ENCODE measurements around the gene PCNX2. TPM values are rescaled to one million over a fixed set of nuclear protein-coding genes. Genes with fewer than 3 reads are reported as not detected.
"Not testable (repeated sequence)": the region's sequence is repeated elsewhere in the genome, so short reads cannot be mapped to it uniquely, and the experiment has no call there.

The PCNX2 gene
- total and polyA plus RNA-seq, 4 donors: 24.4 to 85.8 (median 29.8) TPM

GRCh38 chr1:233122779-233123178 is 172.7 kb downstream of the PCNX2 start:
- H3K27me3 ChIP-seq (ENCODE audit: control insufficient read depth, insufficient read depth, low read length): no peaks in the 10 kb centered on the region

GRCh38 chr1:233121947-233122559 is 173.5 kb downstream of the PCNX2 start:
- H3K4me3 ChIP-seq (ENCODE audit: low read depth, low read length): no peak overlapping the region
- no CpG with 5 or more reads among the region's 1 CpG for WGBS (ENCODE audit: insufficient coverage)

More at GRCh38 chr1:233122779-233123178, 172.7 kb downstream of the PCNX2 start:
- no peak overlapping the region for H3K27ac ChIP-seq (ENCODE audit: low read depth, low read length)
- WGBS (ENCODE audit: insufficient coverage): 78% methylated on average over 1 of the region's 2 CpGs
- DNase-seq (ENCODE audit: low read depth in 4 of 6, low spot score in 6 of 6): no peak
- H3K4me1 ChIP-seq (ENCODE audit: control insufficient read depth, insufficient read depth, low read length): no peaks in the 10 kb centered on the region
- no peak overlapping the region for H3K4me3 ChIP-seq (ENCODE audit: low read depth, low read length)
- no peaks in the 10 kb centered on the region for H3K9me3 ChIP-seq (ENCODE audit: control insufficient read depth, insufficient read depth, low read length)
- peaks cover 3% of the 10 kb centered on the region for H3K36me3 ChIP-seq (ENCODE audit: control insufficient read depth, insufficient read depth, low read length)

GRCh38 chr1:233114860-233115259 is 180.7 kb downstream of the PCNX2 start:
- Histone ChIP-seq H3K9me3 (ENCODE audit: control insufficient read depth, insufficient read depth, low read length) (no peaks in the 10 kb centered on the region), H3K4me3 (ENCODE audit: low read depth, low read length) (no peak overlapping the region), H3K36me3 (ENCODE audit: control insufficient read depth, insufficient read depth, low read length) (peaks cover 2% of the 10 kb centered on the region), H3K27me3 (ENCODE audit: control insufficient read depth, insufficient read depth, low read length) (no peaks in the 10 kb centered on the region), H3K27ac (ENCODE audit: low read depth, low read length) (no peak overlapping the region), H3K4me1 (ENCODE audit: control insufficient read depth, insufficient read depth, low read length) (no peaks in the 10 kb centered on the region)
- DNase-seq (ENCODE audit: low read depth in 4 of 6, low spot score in 6 of 6): no peak
- WGBS (ENCODE audit: insufficient coverage): 60% methylated on average over 1 of the region's 5 CpGs

More at GRCh38 chr1:233121947-233122559, 173.5 kb downstream of the PCNX2 start:
- H3K27ac ChIP-seq (ENCODE audit: low read depth, low read length): no peak overlapping the region
- no peaks in the 10 kb centered on the region for H3K4me1 ChIP-seq (ENCODE audit: control insufficient read depth, insufficient read depth, low read length)
- peaks cover 6% of the 10 kb centered on the region for H3K36me3 ChIP-seq (ENCODE audit: control insufficient read depth, insufficient read depth, low read length)
- no peaks in the 10 kb centered on the region for H3K9me3 ChIP-seq (ENCODE audit: control insufficient read depth, insufficient read depth, low read length)
- DNase-seq (ENCODE audit: low read depth in 4 of 6, low spot score in 6 of 6): no peak
- no peaks in the 10 kb centered on the region for H3K27me3 ChIP-seq (ENCODE audit: control insufficient read depth, insufficient read depth, low read length)

- H3K9me3 ChIP-seq (ENCODE audit: control insufficient read depth, insufficient read depth, low read length): no peaks in the 10 kb centered on the region
- DNase-seq (ENCODE audit: low read depth in 4 of 6, low spot score in 6 of 6): no peak
- H3K4me3 ChIP-seq (ENCODE audit: low read depth, low read length): no peak overlapping the region
- H3K27ac ChIP-seq (ENCODE audit: low read depth, low read length): no peak overlapping the region
- 82% methylated on average over 5 of the region's 5 CpGs for WGBS (ENCODE audit: insufficient coverage)
- no peaks in the 10 kb centered on the region for H3K27me3 ChIP-seq (ENCODE audit: control insufficient read depth, insufficient read depth, low read length)
- no peaks in the 10 kb centered on the region for H3K4me1 ChIP-seq (ENCODE audit: control insufficient read depth, insufficient read depth, low read length)
- peaks cover 2% of the 10 kb centered on the region for H3K36me3 ChIP-seq (ENCODE audit: control insufficient read depth, insufficient read depth, low read length)
Measured at GRCh38 chr1:233114159-233114558, 181.4 kb downstream of the PCNX2 start.

- peak overlapping the region; percentile 63 for H3K27ac ChIP-seq (ENCODE audit: low read depth, low read length)
- DNase-seq (ENCODE audit: low read depth in 4 of 6, low spot score in 6 of 6): peak in 3 of 6 donors; percentile 29 to 67 (median 48)
- peaks cover 2% of the 10 kb centered on the region for H3K36me3 ChIP-seq (ENCODE audit: control insufficient read depth, insufficient read depth, low read length)
- no peaks in the 10 kb centered on the region for H3K4me1 ChIP-seq (ENCODE audit: control insufficient read depth, insufficient read depth, low read length)
- H3K27me3 ChIP-seq (ENCODE audit: control insufficient read depth, insufficient read depth, low read length): no peaks in the 10 kb centered on the region
- 71% methylated on average over 5 of the region's 8 CpGs for WGBS (ENCODE audit: insufficient coverage)
- H3K9me3 ChIP-seq (ENCODE audit: control insufficient read depth, insufficient read depth, low read length): no peaks in the 10 kb centered on the region
- no peak overlapping the region for H3K4me3 ChIP-seq (ENCODE audit: low read depth, low read length)
Measured at GRCh38 chr1:233113009-233113879, 182.3 kb downstream of the PCNX2 start.

- no peak overlapping the region for H3K27ac ChIP-seq (ENCODE audit: low read depth, low read length)
- peaks cover 2% of the 10 kb centered on the region for H3K36me3 ChIP-seq (ENCODE audit: control insufficient read depth, insufficient read depth, low read length)
- H3K4me3 ChIP-seq (ENCODE audit: low read depth, low read length): no peak overlapping the region
- DNase-seq (ENCODE audit: low read depth in 4 of 6, low spot score in 6 of 6): no peak
- no peaks in the 10 kb centered on the region for H3K4me1 ChIP-seq (ENCODE audit: control insufficient read depth, insufficient read depth, low read length)
- H3K27me3 ChIP-seq (ENCODE audit: control insufficient read depth, insufficient read depth, low read length): no peaks in the 10 kb centered on the region
- WGBS (ENCODE audit: insufficient coverage): 58% methylated on average over 2 of the region's 6 CpGs
- H3K9me3 ChIP-seq (ENCODE audit: control insufficient read depth, insufficient read depth, low read length): no peaks in the 10 kb centered on the region
Measured at GRCh38 chr1:233112186-233113008, 183.1 kb downstream of the PCNX2 start.

- DNase-seq (ENCODE audit: low read depth in 4 of 6, low spot score in 6 of 6): no peak
- no peaks in the 10 kb centered on the region for H3K36me3 ChIP-seq (ENCODE audit: control insufficient read depth, insufficient read depth, low read length)
- H3K9me3 ChIP-seq (ENCODE audit: control insufficient read depth, insufficient read depth, low read length): no peaks in the 10 kb centered on the region
- no peak overlapping the region for H3K27ac ChIP-seq (ENCODE audit: low read depth, low read length)
- H3K4me1 ChIP-seq (ENCODE audit: control insufficient read depth, insufficient read depth, low read length): no peaks in the 10 kb centered on the region
- H3K27me3 ChIP-seq (ENCODE audit: control insufficient read depth, insufficient read depth, low read length): no peaks in the 10 kb centered on the region
- H3K4me3 ChIP-seq (ENCODE audit: low read depth, low read length): no peak overlapping the region
- WGBS (ENCODE audit: insufficient coverage): no CpG with 5 or more reads among the region's 2 CpGs
Measured at GRCh38 chr1:233111731-233112130, 183.8 kb downstream of the PCNX2 start.

- H3K4me3 ChIP-seq (ENCODE audit: low read depth, low read length): no peak overlapping the region
- WGBS (ENCODE audit: insufficient coverage): 85% methylated on average over 1 of the region's 6 CpGs
- H3K27me3 ChIP-seq (ENCODE audit: control insufficient read depth, insufficient read depth, low read length): no peaks in the 10 kb centered on the region
- DNase-seq (ENCODE audit: low read depth in 4 of 6, low spot score in 6 of 6): no peak
- no peaks in the 10 kb centered on the region for H3K9me3 ChIP-seq (ENCODE audit: control insufficient read depth, insufficient read depth, low read length)
- H3K4me1 ChIP-seq (ENCODE audit: control insufficient read depth, insufficient read depth, low read length): no peaks in the 10 kb centered on the region
- no peak overlapping the region for H3K27ac ChIP-seq (ENCODE audit: low read depth, low read length)
- no peaks in the 10 kb centered on the region for H3K36me3 ChIP-seq (ENCODE audit: control insufficient read depth, insufficient read depth, low read length)
Measured at GRCh38 chr1:233109096-233109495, 186.4 kb downstream of the PCNX2 start.

GRCh38 chr1:233107716-233108130 is 187.8 kb downstream of the PCNX2 start:
- not testable (repeated sequence) for H3K9me3 ChIP-seq (ENCODE audit: control insufficient read depth, insufficient read depth, low read length); H3K36me3 ChIP-seq (ENCODE audit: control insufficient read depth, insufficient read depth, low read length); H3K27me3 ChIP-seq (ENCODE audit: control insufficient read depth, insufficient read depth, low read length); H3K27ac ChIP-seq (ENCODE audit: low read depth, low read length); H3K4me1 ChIP-seq (ENCODE audit: control insufficient read depth, insufficient read depth, low read length); DNase-seq (ENCODE audit: low read depth in 4 of 6, low spot score in 6 of 6); H3K4me3 ChIP-seq (ENCODE audit: low read depth, low read length)
- WGBS (ENCODE audit: insufficient coverage): no CpG with 5 or more reads among the region's 6 CpGs

Measured in spinal cord (tissue), 10 donors.